ENCODE data around the gene SIDT2. TPM values are rescaled to one million over a fixed set of nuclear protein-coding genes. Genes with fewer than 3 reads are reported as not detected.
"Not testable (repeated sequence)": the region's sequence is repeated elsewhere in the genome, so short reads cannot be mapped to it uniquely, and the experiment has no call there.

Gene SIDT2
- total and polyA plus RNA-seq, 2 of the 13 experiments (the other 11 are each of a cell fraction or from before 2014, with no cell fraction given) = 11.5 to 28.0 TPM

GRCh38 chr11:117182551-117182935 lies 4.0 kb downstream of the SIDT2 start:
- no peak overlapping the region for H3K27ac ChIP-seq (ENCODE audit: extremely low read length, insufficient read depth, low read length)
- intact Hi-C loops (cut with micrococcal nuclease; ENCODE audit: unreplicated experiment) (no loop called here), in situ Hi-C loops (cut with HindIII; ENCODE audit: extremely low pct_ligation_motif_present, low pct_unique_long_range_greater_than_20kb) (loop anchor here (5.0 kb wide), 1 partner anchor 40 kb away; no protein-coding TSS in a partner anchor)
- WGBS (ENCODE audit: low lambda C conversion rate) = 96% methylated on average over 10 of the region's 10 CpGs
- H3K36me3 ChIP-seq (replicated peaks in 1 of 2; ENCODE audit: control insufficient read depth in 1 of 2, insufficient read depth in 2 of 2, low read length in 2 of 2) = peaks cover 3 to 12% of the 10 kb centered on the region in 2 experiments; a peak in 4 of 5 replicates
- H2AFZ ChIP-seq (ENCODE audit: low read length) = no peak overlapping the region
- TF ChIP-seq TEAD3 (CRISPR knock-in tag; optimal IDR thresholded peaks at IDR 0.05; ENCODE audit: borderline replicate concordance) (no peak), XBP1 (CRISPR knock-in tag; IDR thresholded peaks at IDR 0.05) (no peak), ZFX (CRISPR knock-in tag; IDR thresholded peaks at IDR 0.05; ENCODE audit: low read depth) (no peak), ZNF639 (CRISPR knock-in tag; conservative IDR thresholded peaks at IDR 0.05) (no peak), ETV5 (CRISPR knock-in tag; IDR thresholded peaks at IDR 0.05; ENCODE audit: borderline replicate concordance) (no peak), CHCHD3 (CRISPR knock-in tag; IDR thresholded peaks at IDR 0.05) (no peak), ZNF292 (CRISPR knock-in tag; IDR thresholded peaks at IDR 0.05; ENCODE audit: borderline replicate concordance, low read depth) (no peak), ZIK1 (CRISPR knock-in tag; IDR thresholded peaks at IDR 0.05; ENCODE audit: borderline replicate concordance, low read depth) (no peak), BATF2 (CRISPR knock-in tag; IDR thresholded peaks at IDR 0.05) (no peak), SNAPC2 (CRISPR knock-in tag; IDR thresholded peaks at IDR 0.05) (no peak), MBNL3 (CRISPR knock-in tag; conservative IDR thresholded peaks at IDR 0.05) (no peak)
- peaks cover 6% of the 10 kb centered on the region for H3K79me2 ChIP-seq (ENCODE audit: insufficient read depth, low read length)
- H3K27me3 ChIP-seq (ENCODE audit: control insufficient read depth in 1 of 2, insufficient read depth in 2 of 2, low read length in 2 of 2) = no peaks in the 10 kb centered on the region; a peak in 1 of 5 replicates
- ATAC-seq (no peak), DNase-seq (ENCODE audit: low spot score) (no peak), FAIRE-seq (no peak)
- H3K4me1 ChIP-seq (ENCODE audit: insufficient read depth, low read length) = peaks cover 40% of the 10 kb centered on the region
- H3K4me2 ChIP-seq (ENCODE audit: low read depth, low read length) = no peak overlapping the region
- no peak overlapping the region for H3K9ac ChIP-seq (ENCODE audit: insufficient read depth, low read depth, low read length)
- ChIA-PET CTCF (ENCODE audit: low intra/inter-chr PET ratio, low total read pairs) (interaction anchor here (1.3 kb wide), 1 partner anchor 44 kb away, joined by 3 read pairs; no protein-coding TSS in a partner anchor), POLR2A (interaction anchor here (1.5 kb wide), 1 partner anchor 38 kb away, joined by 5 read pairs; the partner anchor contains the start of gene PAFAH1B2)
- no peaks in the 10 kb centered on the region; the same call in 1 of the 2 replicates for H4K20me1 ChIP-seq (ENCODE audit: insufficient read depth, low read length)
- no peaks in the 10 kb centered on the region for H3K9me3 ChIP-seq (ENCODE audit: low read length)
- no peak overlapping the region for H3K4me3 ChIP-seq (replicated peaks in 1 of 3; ENCODE audit: insufficient read depth in 1 of 3, low read depth in 2 of 3, low read length in 3 of 3)
- BruUV-seq (replicated peaks) = no TSS peak

- DNase-seq (ENCODE audit: low spot score); H3K27ac ChIP-seq (ENCODE audit: extremely low read length, insufficient read depth, low read length); H3K9ac ChIP-seq (ENCODE audit: insufficient read depth, low read depth, low read length); FAIRE-seq; ATAC-seq; H3K4me2 ChIP-seq (ENCODE audit: low read depth, low read length); H2AFZ ChIP-seq (ENCODE audit: low read length); H3K27me3 ChIP-seq (ENCODE audit: control insufficient read depth in 1 of 2, insufficient read depth in 2 of 2, low read length in 2 of 2); H3K4me3 ChIP-seq (replicated peaks in 1 of 3; ENCODE audit: insufficient read depth in 1 of 3, low read depth in 2 of 3, low read length in 3 of 3); H3K79me2 ChIP-seq (ENCODE audit: insufficient read depth, low read length); H3K9me3 ChIP-seq (ENCODE audit: low read length); BruUV-seq (replicated peaks); intact Hi-C loops (cut with micrococcal nuclease; ENCODE audit: unreplicated experiment); H4K20me1 ChIP-seq (ENCODE audit: insufficient read depth, low read length); POLR2A ChIA-PET: not testable (repeated sequence)
- CTCF ChIA-PET (ENCODE audit: low intra/inter-chr PET ratio, low total read pairs) = interaction anchor here (1.3 kb wide), 1 partner anchor 43 kb away, joined by 3 read pairs; no protein-coding TSS in a partner anchor
- in situ Hi-C loops (cut with HindIII; ENCODE audit: extremely low pct_ligation_motif_present, low pct_unique_long_range_greater_than_20kb) = loop anchor here (5.0 kb wide), 1 partner anchor 39 kb away; no protein-coding TSS in a partner anchor
- Histone ChIP-seq H3K4me1 (ENCODE audit: insufficient read depth, low read length) (peaks cover 34% of the 10 kb centered on the region), H3K36me3 (replicated peaks in 1 of 2; ENCODE audit: control insufficient read depth in 1 of 2, insufficient read depth in 2 of 2, low read length in 2 of 2) (peaks cover 6 to 12% of the 10 kb centered on the region in 2 experiments; a peak in 4 of 5 replicates)
- 95% methylated on average over 13 of the region's 13 CpGs for WGBS (ENCODE audit: low lambda C conversion rate)
Measured at GRCh38 chr11:117183178-117183577, 4.6 kb downstream of the SIDT2 start.

Measured in HepG2 (cell line).